GM18499 (cell line): Measurements from ENCODE around the gene ACVR1C.

Source experiments
- ATAC-seq: cut with Tn5 transposase; IDR thresholded peaks from one replicate; pipeline ENCODE4 v1.9.1; 2021; ENCODE audit warnings: moderate number of reproducible peaks; ENCODE audit not compliant: insufficient read depth, unreplicated experiment

Gene ACVR1C

GRCh38 chr2:157628477-157629415 is at the start of gene ACVR1C:
Gene ACVR1C, minus strand, starts transcription at chr2:157628864. Its CDS starts 220 bp downstream, at chr2:157628644.
- peak; percentile 59 for ATAC-seq

- ATAC-seq, result no peak
Measured at GRCh38 chr2:157677941-157678340, 49.3 kb upstream of the ACVR1C start.

GRCh38 chr2:157672129-157672528 is 43.5 kb upstream of the ACVR1C start:
- no peak for ATAC-seq

GRCh38 chr2:157662401-157662800 is 33.7 kb upstream of the ACVR1C start:
- ATAC-seq, result no peak

GRCh38 chr2:157661776-157662175 is 33.1 kb upstream of the ACVR1C start:
- ATAC-seq, result no peak

- no peak for ATAC-seq
Measured at GRCh38 chr2:157657858-157658257, 29.2 kb upstream of the ACVR1C start.

- no peak for ATAC-seq
Measured at GRCh38 chr2:157657101-157657500, 28.4 kb upstream of the ACVR1C start.

GRCh38 chr2:157644776-157645175 is 16.1 kb upstream of the ACVR1C start:
- ATAC-seq, result no peak

GRCh38 chr2:157631861-157632260 is 3.2 kb upstream of the ACVR1C start:
- no peak for ATAC-seq

GRCh38 chr2:157627594-157628476 is 829 bp downstream of the ACVR1C start:
- ATAC-seq, result no peak

- ATAC-seq, result no peak
Measured at GRCh38 chr2:157625296-157625695, 3.4 kb downstream of the ACVR1C start.

GRCh38 chr2:157620956-157621355 is 7.7 kb downstream of the ACVR1C start:
- ATAC-seq, result no peak

- no peak for ATAC-seq
Measured at GRCh38 chr2:157611726-157612125, 16.9 kb downstream of the ACVR1C start.

GRCh38 chr2:157611110-157611509 is 17.6 kb downstream of the ACVR1C start:
- no peak for ATAC-seq

GRCh38 chr2:157606534-157606933 is 22.1 kb downstream of the ACVR1C start:
- no peak for ATAC-seq

- no peak for ATAC-seq
Measured at GRCh38 chr2:157603198-157603597, 25.5 kb downstream of the ACVR1C start.

- no peak for ATAC-seq
Measured at GRCh38 chr2:157601807-157602206, 26.9 kb downstream of the ACVR1C start.

- no peak for ATAC-seq
Measured at GRCh38 chr2:157596992-157597681, 31.5 kb downstream of the ACVR1C start.

GRCh38 chr2:157593411-157593810 is 35.3 kb downstream of the ACVR1C start:
- no peak for ATAC-seq

- ATAC-seq, result no peak
Measured at GRCh38 chr2:157592948-157593347, 35.7 kb downstream of the ACVR1C start.
